ENCODE measurements around the gene HSD17B2. TPM values are rescaled to one million over a fixed set of nuclear protein-coding genes. Genes with fewer than 3 reads are reported as not detected.

The HSD17B2 gene
- total RNA-seq, 2 donors from 2014 or later, result not detected

- TF ChIP-seq CTCF (IDR thresholded peaks at IDR 0.05), result no peak
- DNase-seq (ENCODE audit: low spot score) (no peak), ATAC-seq (ENCODE audit: insufficient number of reproducible peaks, low FRiP score, low read depth) (no peak)
- Histone ChIP-seq H3K27me3 (replicated peaks; ENCODE audit: insufficient read depth) (no peaks in the 10 kb centered on the region), H3K9me3 (no peaks in the 10 kb centered on the region), H3K4me3 (no peak overlapping the region), H3K4me1 (ENCODE audit: control insufficient read depth in 1 of 2, low read depth in 2 of 2) (no peaks in the 10 kb centered on the region), H3K36me3 (peaks cover 22% of the 10 kb centered on the region), H3K27ac (no peak overlapping the region)
Observed at GRCh38 chr16:82146556-82146955, 111.5 kb downstream of the HSD17B2 start.

- no peak for TF ChIP-seq CTCF (IDR thresholded peaks at IDR 0.05)
- H3K4me1 ChIP-seq (ENCODE audit: control insufficient read depth in 1 of 2, low read depth in 2 of 2), result no peaks in the 10 kb centered on the region
- no peak for ATAC-seq (ENCODE audit: insufficient number of reproducible peaks, low FRiP score, low read depth)
- peaks cover 22% of the 10 kb centered on the region for H3K36me3 ChIP-seq
- H3K27ac ChIP-seq, result no peak overlapping the region
- no peak for DNase-seq (ENCODE audit: low spot score)
- H3K27me3 ChIP-seq (replicated peaks; ENCODE audit: insufficient read depth), result no peaks in the 10 kb centered on the region
- no peak overlapping the region for H3K4me3 ChIP-seq
- no peaks in the 10 kb centered on the region for H3K9me3 ChIP-seq
Observed at GRCh38 chr16:82146957-82147356, 111.9 kb downstream of the HSD17B2 start.

GRCh38 chr16:82147546-82147945 lies 112.5 kb downstream of the HSD17B2 start:
- ATAC-seq (ENCODE audit: insufficient number of reproducible peaks, low FRiP score, low read depth), result no peak

More at GRCh38 chr16:82147546-82147945, 112.5 kb downstream of the HSD17B2 start:
- Histone ChIP-seq H3K4me1 (ENCODE audit: control insufficient read depth in 1 of 2, low read depth in 2 of 2) (no peaks in the 10 kb centered on the region), H3K27me3 (replicated peaks; ENCODE audit: insufficient read depth) (no peaks in the 10 kb centered on the region), H3K27ac (no peak overlapping the region), H3K36me3 (peaks cover 22% of the 10 kb centered on the region), H3K9me3 (no peaks in the 10 kb centered on the region), H3K4me3 (no peak overlapping the region)
- no peak for DNase-seq (ENCODE audit: low spot score)
- TF ChIP-seq CTCF (IDR thresholded peaks at IDR 0.05), result no peak

Other genes starting within 250 kb of the HSD17B2 start
- under 1 TPM; 0.41 to 0.56 TPM for gene SDR42E1, start 23.8 kb upstream of the HSD17B2 start, total RNA-seq
- gene MPHOSPH6, start 135.0 kb downstream of the HSD17B2 start, total RNA-seq, result 10 to 100 TPM; 50.3 to 79.9 TPM

Measured in thoracic aorta (tissue), 2 donors.